ENCODE data around the gene UCN2. TPM values are rescaled to one million over a fixed set of nuclear protein-coding genes. Genes with fewer than 3 reads are reported as not detected.

Gene UCN2
- total RNA-seq, 1 experiment from 2014 or later: not detected

DNA sequence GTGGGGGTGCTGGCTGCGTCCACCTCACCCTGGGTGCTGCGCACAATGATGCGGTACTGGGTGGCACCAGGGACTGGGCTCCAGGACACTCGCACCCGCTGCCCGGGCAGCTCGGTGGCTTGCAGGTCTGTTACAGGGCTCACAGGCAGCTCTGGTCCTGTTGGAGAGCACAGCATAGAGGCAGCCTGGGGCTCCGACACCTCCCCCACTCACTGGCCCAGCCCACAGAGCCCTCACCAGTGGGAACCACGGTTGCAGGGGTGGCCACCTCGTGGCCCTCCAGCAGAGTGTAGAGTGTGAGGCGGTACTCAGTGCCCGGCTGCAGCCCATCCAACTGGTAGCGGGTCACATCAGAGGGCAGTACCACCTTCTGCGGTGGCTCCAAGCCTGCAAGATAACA is 27.9 kb upstream of the UCN2 start:
- no peak for DNase-seq (ENCODE audit: low spot score)

DNA sequence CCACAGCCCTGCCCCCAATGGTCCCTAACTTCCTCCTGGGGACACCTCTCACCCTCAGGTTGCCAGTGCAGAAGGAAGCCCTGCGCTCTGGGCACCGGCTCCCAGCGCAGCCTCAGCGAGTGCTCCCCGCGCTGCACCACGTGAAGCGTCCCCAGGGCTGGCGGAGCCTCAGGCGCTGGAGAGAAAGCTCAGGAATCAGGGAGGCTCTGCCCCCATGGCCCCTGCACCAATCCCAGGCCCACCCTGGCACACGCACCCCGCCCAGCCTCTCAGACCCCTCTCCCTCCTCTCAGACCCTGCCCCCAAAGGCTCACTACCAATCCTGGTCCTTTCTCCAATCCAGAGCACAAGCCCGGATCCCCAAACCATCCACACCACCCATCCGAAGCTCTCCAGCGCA is 24.6 kb upstream of the UCN2 start:
- DNase-seq (ENCODE audit: low spot score): no peak

DNA sequence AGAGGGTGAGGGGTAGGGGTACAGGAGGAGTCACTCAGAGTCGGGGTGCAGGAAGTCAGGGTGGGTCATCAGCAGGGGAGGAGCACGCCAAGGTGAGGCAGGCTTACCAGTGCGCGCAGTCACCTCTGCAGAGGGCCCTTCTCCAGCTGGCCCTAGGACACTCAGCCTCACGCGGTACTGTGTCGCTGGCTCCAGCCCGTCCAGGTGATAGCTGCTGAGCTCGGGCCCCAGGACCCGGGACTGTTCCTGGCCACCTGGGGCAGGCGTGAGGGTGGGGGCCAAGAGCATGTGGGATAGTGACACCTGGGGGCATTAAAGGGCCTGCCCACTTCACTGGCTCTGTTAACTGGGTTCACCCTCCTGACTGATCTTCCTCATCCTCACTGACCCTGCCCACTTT is 24.1 kb upstream of the UCN2 start:
- DNase-seq (ENCODE audit: low spot score): no peak

DNA sequence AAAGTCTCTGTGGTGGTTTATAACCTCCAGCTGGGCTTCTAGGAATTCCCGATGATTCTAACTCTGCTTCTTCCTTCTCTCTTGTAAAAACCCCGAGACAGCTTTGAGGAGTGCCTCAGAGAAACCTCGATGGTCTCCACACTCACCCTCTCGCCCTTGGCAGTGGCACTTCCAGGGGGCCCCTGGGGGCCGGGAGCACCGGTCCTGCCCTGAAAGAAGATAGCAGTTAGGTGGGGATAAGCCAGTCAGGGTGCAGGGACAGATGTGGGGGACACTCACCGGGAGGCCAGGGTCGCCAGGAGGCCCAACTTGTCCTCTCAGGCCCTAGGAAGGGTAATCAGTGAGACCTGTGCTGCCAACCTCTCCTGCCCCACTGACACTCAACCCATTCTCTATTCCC is 21.8 kb upstream of the UCN2 start:
- DNase-seq (ENCODE audit: low spot score): no peak

DNA sequence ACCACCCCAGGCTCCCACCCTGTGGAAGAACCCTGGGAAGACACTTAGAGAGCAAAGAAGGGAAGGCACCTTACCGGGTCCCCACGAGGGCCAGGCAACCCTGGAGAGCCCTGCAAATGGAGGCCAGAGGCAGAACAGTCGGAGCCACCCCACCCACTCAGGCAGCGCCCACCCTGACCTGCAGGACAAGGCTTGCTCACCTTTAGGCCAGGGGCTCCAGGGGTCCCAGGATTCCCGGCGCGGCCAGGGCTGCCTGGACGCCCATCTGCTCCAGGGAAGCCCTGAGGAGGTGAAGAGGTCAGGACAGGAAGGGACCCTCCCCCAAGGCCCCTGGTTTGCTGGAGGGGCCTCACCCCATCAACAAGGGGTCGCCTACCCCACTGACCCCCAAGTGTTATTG is 21.3 kb upstream of the UCN2 start:
- no peak for DNase-seq (ENCODE audit: low spot score)

DNA sequence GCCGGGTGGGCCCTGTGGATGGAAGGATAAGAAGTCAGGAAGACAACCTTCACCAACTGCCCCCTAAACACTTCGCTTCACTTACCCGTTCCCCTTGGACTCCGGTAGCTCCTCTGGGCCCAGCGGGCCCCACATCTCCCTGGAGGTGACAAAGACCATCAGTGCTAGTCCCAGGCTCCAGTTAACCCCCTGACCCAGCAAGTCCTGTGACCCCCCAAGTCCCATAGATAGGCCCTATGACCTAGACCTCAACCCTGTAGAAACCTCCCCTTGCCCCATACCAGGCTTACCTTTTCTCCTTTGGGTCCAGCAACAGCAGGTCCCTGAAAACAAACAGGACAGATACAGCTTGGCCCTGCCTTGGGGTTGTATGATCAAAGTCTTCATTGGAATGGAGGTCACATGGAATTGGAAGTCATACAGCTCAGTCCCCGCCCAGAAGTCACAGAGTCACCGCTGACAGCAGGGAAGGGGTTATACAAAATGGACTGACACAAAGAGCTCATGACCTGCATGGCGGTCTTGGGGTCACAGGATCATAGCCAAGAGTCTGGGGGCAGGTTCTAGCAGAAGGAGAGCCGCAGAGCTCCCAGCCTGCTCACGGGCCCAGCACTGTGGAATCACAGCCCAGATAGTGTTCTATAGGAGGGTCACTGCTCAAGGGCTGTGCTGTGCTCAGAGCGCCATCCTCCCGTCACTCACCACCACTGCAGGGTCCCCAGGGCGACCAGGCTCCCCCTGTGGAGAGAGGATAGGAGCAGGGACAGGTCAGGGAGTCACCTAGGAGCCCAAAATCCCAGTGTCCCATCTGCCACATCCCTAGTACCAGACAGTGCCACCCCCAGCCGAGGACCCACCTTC is 18.3 kb upstream of the UCN2 start:
- DNase-seq (ENCODE audit: low spot score): no peak

DNA sequence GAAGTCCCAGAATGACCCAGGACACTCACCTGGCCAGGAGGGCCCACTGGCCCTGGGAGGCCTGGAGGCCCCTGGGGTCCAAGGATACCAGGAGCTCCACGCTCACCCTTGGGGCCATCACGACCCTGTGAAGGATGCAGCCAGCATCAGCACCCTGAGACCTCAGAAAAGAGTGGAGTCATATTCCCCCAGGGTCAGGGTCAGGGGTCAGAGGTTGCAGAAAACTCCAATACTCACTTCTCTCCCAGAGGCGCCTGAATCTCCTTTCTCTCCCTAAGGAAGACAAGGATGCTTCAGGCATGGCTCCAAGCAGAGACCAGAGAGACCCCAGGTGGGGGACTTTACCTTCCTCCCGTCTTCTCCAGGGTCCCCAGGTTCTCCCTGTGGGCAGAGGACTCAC is 13.1 kb upstream of the UCN2 start:
- DNase-seq (ENCODE audit: low spot score): no peak

DNA sequence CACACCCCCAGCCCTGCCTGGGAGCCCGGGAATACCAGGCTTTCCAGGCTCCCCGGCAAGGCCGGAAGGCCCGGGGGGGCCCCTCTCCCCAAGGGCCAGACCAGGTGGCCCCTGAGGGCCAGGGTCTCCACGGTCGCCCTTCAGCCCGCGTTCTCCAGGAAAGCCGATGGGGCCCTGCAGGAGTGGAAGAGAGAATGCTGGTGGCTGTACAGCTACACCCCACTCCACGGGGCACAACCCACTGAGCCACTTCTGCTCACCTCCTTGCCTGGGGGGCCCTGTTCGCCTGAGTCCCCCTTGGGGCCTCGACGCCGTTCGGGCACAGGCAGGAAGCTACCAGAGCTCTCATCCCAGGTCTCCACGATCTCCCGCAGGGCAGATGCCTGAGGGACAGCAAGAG is 11.8 kb upstream of the UCN2 start:
- DNase-seq (ENCODE audit: low spot score): no peak

DNA sequence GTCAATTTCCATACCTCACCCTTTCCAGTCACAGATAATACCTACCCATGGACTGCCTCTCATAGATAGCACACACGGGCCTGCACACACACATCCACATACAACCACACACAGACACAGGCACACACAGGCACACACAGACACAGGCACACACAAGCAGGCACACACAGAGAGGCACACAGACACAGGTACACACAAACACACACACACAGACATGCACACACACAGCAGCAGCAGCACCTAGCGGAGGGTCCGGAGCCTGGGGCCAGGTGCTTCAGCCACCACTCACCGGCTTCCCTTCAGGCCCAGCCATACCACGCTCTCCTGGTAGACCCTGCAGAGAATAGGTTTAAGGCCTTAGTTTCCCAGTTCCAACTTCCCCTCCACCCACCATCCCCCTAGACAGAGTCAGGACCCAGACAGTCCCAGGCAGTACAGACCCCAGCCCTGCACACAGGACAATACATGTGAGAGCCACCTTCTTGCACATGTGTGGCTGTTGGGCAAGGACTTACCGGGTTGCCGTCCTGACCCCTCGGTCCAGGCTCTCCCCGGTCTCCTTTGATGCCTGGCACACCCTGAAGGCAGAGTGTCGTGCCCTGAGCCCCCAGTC is 10.5 kb upstream of the UCN2 start:
- DNase-seq (ENCODE audit: low spot score): no peak

DNA sequence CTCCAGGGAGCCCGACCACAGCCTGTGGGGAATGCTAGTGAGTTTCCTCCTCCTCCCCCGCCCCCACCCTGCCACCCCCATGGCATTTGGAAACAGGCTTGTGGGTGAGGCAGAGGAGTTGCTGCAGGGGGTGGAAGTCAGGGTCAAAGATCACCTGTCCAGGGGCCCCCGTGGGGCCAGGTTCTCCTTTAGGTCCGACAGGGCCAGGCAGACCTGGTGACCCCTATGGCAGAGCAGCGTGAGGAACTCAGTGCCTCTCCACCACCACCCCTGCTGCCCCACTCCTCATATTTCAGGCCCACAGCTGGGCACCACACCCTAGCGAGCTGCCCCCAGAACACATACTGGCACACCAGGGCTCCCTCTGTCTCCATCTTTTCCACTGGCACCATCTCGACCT is 8.9 kb upstream of the UCN2 start:
- DNase-seq (ENCODE audit: low spot score): no peak

DNA sequence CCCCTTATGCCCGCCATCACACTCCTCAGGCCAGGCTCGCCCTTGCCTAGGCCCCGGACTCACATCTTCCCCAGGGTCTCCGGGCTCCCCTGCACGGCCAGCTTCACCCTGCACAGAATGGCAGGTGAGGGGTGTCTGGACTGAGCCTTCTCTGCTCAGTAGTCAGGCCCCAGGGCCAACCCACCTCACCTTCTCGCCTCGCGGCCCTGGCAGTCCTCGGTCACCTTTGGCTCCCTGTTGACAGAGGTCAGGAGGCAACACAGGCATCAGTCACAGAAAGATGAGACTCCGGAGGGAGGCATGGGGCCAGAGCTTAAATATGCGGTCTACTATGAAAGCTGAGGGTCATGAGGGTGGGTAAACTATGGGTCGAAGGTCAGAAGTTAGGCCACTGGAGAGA is 8.4 kb upstream of the UCN2 start:
- no peak for DNase-seq (ENCODE audit: low spot score)

DNA sequence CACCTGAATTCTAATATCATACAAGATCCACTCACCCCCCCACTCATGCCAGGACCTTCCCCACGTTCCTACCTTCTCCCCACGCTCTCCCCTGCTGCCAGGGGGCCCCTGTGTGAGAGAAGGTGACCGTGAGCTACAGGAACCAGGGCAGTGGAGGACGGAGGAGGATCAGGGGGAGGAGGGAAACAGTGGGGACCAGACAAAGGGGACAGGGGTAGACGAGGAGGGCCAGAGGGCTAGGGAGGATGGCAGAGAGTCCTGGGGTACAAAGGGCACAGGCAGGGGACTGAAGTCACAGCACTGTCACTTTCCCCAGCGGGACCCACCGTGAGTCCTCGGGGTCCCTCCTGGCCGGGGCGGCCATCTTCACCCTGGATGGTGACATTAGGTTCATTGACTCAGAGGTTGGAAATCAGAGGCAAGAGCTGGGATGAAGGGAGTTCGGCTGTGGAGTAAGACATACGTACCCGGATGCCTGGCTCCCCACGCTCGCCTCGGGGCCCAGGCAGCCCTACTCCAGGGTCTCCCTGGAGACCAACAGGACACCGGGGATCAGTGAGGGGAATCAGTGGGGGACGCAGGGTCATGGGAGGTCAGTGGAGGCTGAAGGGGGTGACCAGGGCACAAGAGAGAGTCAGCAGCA is 6.3 kb upstream of the UCN2 start:
- DNase-seq (ENCODE audit: low spot score): no peak

DNA sequence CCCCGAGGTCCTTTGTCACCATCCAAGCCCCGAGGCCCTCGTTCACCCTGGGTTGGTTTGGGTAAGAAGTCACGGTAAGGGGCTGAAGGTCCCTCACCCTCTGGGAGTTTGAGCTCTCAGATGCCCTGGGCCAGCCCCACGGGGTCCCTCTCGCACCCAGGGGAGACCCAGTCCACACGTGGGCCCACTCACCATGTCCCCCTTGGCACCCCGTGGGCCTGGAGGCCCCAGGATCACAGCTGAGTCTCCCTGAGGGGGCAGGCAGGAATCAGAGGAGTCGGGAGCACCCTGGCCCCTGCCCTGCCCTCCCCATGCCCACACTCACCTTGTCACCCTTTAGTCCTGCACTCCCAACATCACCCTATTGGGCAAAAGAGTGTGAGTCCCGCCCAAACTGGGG is 5.8 kb upstream of the UCN2 start:
- no peak for DNase-seq (ENCODE audit: low spot score)

DNA sequence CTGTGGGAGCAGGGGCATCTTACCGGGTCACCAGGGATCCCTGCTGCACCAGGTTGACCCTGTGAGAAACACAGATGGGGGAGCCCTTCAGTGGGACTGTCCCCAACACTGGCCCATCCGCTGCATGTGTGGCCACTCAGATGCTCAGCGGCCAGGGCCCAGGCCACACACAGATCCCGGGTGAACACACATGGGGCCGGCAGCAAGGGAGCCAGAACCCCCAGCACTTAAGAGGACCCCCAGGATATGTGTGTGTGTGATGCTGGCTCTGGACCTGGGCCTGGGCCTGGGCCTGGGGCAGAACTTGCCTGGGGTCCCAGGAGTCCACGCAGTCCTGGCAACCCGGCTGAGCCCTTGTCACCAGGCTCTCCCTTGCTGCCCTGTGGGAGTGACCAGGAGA is 4.9 kb upstream of the UCN2 start:
- no peak for DNase-seq (ENCODE audit: low spot score)

DNA sequence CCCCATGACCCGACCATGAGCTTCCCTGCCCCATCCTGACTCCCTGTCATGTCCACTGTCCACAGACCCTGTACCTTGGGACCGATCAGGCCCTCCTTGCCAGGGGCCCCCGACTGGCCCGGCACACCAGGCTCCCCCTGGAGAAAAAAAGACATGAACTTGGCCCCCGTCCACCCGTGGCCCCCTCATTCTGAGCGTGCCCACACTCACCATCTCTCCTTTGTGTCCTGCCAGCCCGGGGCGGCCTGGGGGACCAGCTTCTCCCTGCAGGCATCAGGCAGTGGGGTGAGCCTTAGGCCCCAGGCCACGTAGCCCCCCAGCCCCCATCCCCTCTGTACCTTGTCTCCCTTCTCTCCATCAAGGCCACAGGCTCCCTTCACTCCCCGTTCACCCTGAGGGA is 3.9 kb upstream of the UCN2 start:
- DNase-seq (ENCODE audit: low spot score): no peak

DNA sequence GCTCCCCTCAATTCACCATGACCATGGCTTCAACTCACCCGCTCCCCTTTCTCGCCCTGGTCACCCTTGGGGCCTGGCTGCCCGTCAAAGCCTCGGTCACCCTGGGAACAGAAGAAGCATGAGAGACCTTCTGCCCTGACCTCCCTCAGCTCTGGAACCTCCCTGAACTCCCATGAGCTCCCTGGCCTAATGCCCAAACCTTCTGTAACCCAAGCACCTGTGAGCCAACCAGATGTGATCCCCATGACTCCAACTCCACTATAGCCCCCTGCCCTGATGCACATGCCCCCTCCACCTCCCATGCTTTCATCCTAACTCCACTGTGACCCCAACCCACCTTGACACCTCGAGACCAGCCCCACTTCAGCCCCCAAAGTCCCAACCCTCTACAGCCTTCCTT is 3.5 kb upstream of the UCN2 start:
- no peak for DNase-seq (ENCODE audit: low spot score)

DNA sequence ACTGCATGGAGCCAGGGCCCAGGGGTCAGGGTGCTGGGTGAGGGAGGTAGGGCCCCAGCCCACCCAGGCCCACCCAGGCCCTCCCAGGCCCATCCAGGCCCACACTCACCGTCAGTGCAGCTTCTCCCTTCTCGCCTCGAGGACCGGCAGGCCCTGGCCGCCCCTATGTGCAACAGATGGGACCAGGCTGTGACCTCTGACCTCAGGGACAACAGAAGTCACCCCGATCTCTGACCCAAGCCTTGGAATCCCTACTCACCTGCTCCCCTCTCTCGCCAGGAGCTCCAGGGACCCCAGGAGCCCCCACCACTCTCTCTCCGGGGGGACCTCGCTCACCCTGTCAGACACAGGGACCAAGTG is 2.8 kb upstream of the UCN2 start:
- DNase-seq (ENCODE audit: low spot score): no peak

DNA sequence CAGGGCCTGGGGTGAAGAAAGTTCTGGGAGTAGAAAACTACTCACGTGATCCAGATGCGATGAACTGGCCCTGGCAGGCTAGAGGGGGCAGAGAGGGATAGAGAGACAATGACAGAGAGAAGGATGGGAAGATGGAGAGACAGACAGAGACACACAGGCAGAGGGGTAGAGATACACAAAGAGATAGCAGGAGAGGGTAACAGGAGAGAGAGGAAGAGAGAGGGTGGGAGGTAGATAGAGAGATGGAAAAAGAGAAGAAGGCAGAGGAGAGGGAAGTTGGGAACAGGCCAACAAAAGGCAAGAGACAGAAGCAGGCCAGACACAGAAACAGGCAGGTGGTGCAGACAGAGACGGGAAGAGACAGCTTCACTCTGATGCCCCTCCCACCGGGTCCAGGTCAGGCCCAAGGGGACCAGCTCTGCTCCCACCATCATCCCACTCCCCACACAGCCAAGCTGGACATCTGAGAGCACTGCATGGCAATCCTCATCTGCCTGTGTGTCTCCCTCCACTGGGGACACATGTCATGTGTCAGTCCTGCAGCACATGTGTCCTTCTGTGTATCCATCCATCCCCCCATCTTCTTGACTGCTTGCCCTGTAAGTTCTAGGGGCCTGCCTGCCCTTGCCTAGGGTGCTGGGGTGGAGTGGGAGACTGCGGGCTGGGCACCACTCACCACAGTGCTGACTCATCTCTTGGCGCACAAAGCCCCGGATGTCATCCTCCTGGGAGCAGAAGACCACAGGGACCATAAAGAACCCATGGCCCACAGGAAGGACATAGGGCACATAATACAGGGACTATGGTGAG is 2.2 kb upstream of the UCN2 start:
- DNase-seq (ENCODE audit: low spot score): no peak

DNA sequence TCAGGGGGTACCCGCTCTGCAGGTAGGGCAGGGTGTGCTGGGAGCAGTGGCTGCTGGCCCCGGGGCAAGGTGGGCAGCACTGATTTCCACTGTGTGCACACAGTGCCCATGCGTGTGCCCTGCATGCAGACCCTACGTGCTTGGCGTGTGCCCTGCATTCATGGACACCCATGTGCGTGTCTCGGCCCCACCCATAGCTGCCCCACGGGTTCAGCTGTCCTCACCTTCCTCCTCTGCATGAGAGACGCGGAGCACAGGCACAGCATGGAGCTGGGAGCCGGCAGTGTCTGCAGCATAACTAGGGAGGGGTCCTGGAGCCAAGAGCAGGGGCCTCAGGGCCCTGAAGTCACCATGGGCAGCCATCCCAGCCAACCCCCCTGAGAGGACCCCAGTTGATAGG is 1.6 kb upstream of the UCN2 start:
- DNase-seq (ENCODE audit: low spot score): no peak

DNA sequence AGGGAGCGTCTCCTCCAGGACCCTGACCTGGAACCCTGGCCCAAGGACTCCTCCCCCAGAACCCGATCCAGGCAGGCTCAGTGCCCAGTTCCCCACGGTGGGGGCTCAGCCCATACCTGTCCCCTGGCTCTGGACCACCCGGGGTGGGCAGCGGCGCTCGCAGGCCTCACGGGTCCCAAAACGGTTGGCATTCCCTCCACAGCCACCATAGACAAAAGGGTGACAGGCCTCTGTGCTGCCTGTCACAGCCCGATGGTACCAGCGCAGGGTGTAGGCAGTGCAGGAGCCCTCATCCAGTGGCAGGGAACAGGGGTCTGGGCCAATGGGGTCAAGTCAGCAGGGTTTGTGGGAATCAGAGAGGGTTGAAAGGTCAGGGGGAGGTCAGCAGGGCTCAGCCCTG is 1.1 kb upstream of the UCN2 start:
- no peak for DNase-seq (ENCODE audit: low spot score)

DNA sequence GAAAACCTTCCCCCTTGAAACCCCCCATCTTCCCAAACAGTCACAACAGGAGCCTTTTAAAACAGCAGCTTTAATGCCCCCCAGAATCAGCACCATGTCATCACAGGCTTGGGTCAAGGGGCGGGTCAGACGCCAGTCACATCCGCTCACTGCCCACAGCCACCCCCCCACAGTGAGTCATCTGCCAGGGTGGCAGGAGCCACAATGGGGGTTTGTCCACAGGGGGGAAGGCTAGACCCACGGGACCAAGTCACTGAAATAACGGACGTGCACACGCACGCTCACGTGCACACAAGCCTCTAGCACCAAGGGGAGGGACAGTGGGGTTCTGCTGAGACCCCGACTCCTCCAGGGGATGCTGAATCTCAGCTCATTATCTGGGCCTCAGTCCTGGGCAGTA is 441 bp upstream of the UCN2 start:
- DNase-seq (ENCODE audit: low spot score): peak; percentile 29

DNA sequence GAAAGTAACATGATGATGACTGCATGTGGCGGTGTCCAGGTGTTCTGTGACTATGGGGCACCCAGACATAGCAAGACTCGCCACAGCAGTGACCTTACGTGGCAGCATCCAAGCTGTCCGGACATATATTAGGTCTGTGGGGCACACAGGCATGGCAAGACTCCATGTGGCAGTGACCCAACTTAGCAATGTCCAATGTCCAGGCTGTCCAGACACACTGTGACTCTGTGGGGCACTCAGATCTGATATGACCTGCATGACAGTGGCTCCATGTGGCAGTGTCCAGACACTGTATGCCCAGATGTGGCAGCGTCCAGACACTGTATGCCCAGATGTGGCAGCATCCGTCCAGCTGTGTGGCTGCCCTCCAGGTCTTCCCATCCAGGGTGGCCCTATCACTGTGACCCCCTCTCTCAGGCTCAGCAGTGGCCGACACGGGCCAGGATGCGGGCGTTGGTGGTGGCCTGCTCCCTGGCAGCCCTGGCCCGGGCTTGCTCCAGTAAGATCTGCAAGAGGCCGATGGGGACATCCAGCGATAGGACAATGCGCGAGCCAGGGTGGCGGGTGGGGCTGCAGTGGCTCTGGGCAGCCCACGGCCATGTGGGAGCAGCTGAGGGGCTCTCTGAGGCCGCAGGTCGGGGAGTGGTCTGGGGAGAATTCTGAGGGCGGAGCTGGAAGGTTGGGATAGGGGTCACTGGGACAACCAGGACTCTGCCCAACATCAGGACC is 1.1 kb downstream of the UCN2 start:
- DNase-seq (ENCODE audit: low spot score): no peak
